Measurements from ENCODE around the gene ZFHX3. TPM values are rescaled to one million over a fixed set of nuclear protein-coding genes. Genes with fewer than 3 reads are reported as not detected.

ZFHX3 gene
- total and polyA plus RNA-seq, 2 of the 8 experiments (the other 6 are each of a cell fraction or from before 2014, with no cell fraction given), result 0.08 to 0.99 TPM

GRCh38 chr16:73024571-73025105 is 23.3 kb downstream of the ZFHX3 start (continued):
- TF ChIP-seq CHD7 (IDR thresholded peaks at IDR 0.05; ENCODE audit: insufficient replicate concordance, low read length), result no peak
- TF ChIP-seq CHD1 (IDR thresholded peaks at IDR 0.05; ENCODE audit: low read depth, low read length), result no peak
- TF ChIP-seq, protein P1, sequence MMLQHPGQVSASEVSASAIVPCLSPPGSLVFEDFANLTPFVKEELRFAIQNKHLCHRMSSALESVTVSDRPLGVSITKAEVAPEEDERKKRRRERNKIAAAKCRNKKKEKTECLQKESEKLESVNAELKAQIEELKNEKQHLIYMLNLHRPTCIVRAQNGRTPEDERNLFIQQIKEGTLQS (IDR thresholded peaks at IDR 0.05; ENCODE audit: insufficient read depth, low read depth, low read length), result no peak
